Prostate gland (tissue), 1 donor: Measurements from ENCODE around the gene UBB.

ENCODE experiments used
- POLR2A ChIP-seq: fragments of 450-650 bp; IDR thresholded peaks from one replicate; pipeline ENCODE4 v1.6.1; 2016; ENCODE audit warnings: antibody characterized with exemption, mild to moderate bottlenecking
- POLR2AphosphoS5 ChIP-seq: sonication (generic); formaldehyde crosslinking; IDR thresholded peaks from one replicate; pipeline ENCODE4 v1.6.1; 2017; ENCODE audit warnings: antibody characterized with exemption

DNA sequence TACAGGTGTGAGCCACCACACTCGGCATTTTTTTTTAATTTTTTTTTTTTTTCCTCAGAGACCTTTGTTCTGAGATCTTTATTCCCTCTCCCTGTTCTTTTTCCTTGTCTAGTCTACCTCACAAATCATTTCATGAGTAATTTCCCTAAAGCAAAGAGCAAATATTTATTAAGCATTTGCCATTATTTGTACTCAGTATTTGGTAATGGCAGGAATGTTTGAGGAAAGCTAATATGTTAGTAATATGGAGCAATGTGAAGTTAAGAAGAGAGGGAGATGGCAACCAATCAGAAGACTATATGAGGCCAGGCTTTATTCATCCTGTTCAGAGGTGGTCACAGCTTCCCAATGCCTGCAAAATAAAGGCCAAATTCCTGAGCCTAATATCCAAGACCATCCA lies 40.9 kb upstream of the UBB start:
- TF ChIP-seq POLR2A (no peak), POLR2AphosphoS5 (no peak)
